Measurements from ENCODE around the gene BRINP2.

BRINP2 gene

GRCh38 chr1:177300431-177300830 lies 129.7 kb downstream of the BRINP2 start:
- TF ChIP-seq, protein P1, sequence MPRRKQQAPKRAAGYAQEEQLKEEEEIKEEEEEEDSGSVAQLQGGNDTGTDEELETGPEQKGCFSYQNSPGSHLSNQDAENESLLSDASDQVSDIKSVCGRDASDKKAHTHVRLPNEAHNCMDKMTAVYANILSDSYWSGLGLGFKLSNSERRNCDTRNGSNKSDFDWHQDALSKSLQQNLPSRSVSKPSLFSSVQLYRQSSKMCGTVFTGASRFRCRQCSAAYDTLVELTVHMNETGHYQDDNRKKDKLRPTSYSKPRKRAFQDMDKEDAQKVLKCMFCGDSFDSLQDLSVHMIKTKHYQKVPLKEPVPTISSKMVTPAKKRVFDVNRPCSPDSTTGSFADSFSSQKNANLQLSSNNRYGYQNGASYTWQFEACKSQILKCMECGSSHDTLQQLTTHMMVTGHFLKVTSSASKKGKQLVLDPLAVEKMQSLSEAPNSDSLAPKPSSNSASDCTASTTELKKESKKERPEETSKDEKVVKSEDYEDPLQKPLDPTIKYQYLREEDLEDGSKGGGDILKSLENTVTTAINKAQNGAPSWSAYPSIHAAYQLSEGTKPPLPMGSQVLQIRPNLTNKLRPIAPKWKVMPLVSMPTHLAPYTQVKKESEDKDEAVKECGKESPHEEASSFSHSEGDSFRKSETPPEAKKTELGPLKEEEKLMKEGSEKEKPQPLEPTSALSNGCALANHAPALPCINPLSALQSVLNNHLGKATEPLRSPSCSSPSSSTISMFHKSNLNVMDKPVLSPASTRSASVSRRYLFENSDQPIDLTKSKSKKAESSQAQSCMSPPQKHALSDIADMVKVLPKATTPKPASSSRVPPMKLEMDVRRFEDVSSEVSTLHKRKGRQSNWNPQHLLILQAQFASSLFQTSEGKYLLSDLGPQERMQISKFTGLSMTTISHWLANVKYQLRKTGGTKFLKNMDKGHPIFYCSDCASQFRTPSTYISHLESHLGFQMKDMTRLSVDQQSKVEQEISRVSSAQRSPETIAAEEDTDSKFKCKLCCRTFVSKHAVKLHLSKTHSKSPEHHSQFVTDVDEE (CRISPR knock-in tag; IDR thresholded peaks at IDR 0.05): no peak
- no peak for TF ChIP-seq SNAI2 (CRISPR knock-in tag; IDR thresholded peaks at IDR 0.05)
- no peak for TF ChIP-seq ZNF565 (CRISPR knock-in tag; conservative IDR thresholded peaks at IDR 0.05; ENCODE audit: low read depth)
- TF ChIP-seq, protein P2, sequence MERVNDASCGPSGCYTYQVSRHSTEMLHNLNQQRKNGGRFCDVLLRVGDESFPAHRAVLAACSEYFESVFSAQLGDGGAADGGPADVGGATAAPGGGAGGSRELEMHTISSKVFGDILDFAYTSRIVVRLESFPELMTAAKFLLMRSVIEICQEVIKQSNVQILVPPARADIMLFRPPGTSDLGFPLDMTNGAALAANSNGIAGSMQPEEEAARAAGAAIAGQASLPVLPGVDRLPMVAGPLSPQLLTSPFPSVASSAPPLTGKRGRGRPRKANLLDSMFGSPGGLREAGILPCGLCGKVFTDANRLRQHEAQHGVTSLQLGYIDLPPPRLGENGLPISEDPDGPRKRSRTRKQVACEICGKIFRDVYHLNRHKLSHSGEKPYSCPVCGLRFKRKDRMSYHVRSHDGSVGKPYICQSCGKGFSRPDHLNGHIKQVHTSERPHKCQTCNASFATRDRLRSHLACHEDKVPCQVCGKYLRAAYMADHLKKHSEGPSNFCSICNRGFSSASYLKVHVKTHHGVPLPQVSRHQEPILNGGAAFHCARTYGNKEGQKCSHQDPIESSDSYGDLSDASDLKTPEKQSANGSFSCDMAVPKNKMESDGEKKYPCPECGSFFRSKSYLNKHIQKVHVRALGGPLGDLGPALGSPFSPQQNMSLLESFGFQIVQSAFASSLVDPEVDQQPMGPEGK (CRISPR knock-in tag; IDR thresholded peaks at IDR 0.05; ENCODE audit: borderline replicate concordance): no peak
- TF ChIP-seq ZFP30 (CRISPR knock-in tag; IDR thresholded peaks at IDR 0.05): no peak
- no peak for TF ChIP-seq CREB5 (CRISPR knock-in tag; IDR thresholded peaks at IDR 0.05; ENCODE audit: low read depth)
- TF ChIP-seq ZC3H10 (CRISPR knock-in tag; IDR thresholded peaks at IDR 0.05): no peak
- TF ChIP-seq ZNF8 (CRISPR knock-in tag; IDR thresholded peaks at IDR 0.05): no peak
- TF ChIP-seq, protein P3, sequence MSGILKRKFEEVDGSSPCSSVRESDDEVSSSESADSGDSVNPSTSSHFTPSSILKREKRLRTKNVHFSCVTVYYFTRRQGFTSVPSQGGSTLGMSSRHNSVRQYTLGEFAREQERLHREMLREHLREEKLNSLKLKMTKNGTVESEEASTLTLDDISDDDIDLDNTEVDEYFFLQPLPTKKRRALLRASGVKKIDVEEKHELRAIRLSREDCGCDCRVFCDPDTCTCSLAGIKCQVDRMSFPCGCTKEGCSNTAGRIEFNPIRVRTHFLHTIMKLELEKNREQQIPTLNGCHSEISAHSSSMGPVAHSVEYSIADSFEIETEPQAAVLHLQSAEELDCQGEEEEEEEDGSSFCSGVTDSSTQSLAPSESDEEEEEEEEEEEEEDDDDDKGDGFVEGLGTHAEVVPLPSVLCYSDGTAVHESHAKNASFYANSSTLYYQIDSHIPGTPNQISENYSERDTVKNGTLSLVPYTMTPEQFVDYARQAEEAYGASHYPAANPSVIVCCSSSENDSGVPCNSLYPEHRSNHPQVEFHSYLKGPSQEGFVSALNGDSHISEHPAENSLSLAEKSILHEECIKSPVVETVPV (CRISPR knock-in tag; IDR thresholded peaks at IDR 0.05): no peak
- no peak for TF ChIP-seq CSDC2 (CRISPR knock-in tag; IDR thresholded peaks at IDR 0.05)
- no peak for TF ChIP-seq ISL1 (CRISPR knock-in tag; IDR thresholded peaks at IDR 0.05)
- TF ChIP-seq GLIS3 (CRISPR knock-in tag; IDR thresholded peaks at IDR 0.05): no peak
- no peak for TF ChIP-seq ARNTL (CRISPR knock-in tag; IDR thresholded peaks at IDR 0.05; ENCODE audit: borderline replicate concordance, low read depth)
- TF ChIP-seq BACH2 (CRISPR knock-in tag; IDR thresholded peaks at IDR 0.05; ENCODE audit: borderline replicate concordance): no peak
- TF ChIP-seq ESRRG (CRISPR knock-in tag; IDR thresholded peaks at IDR 0.05): no peak
- TF ChIP-seq TCF4 (CRISPR knock-in tag; IDR thresholded peaks at IDR 0.05; ENCODE audit: borderline replicate concordance): no peak
- TF ChIP-seq ZFP3 (CRISPR knock-in tag; IDR thresholded peaks at IDR 0.05): no peak
- ATAC-seq: no peak

DNA sequence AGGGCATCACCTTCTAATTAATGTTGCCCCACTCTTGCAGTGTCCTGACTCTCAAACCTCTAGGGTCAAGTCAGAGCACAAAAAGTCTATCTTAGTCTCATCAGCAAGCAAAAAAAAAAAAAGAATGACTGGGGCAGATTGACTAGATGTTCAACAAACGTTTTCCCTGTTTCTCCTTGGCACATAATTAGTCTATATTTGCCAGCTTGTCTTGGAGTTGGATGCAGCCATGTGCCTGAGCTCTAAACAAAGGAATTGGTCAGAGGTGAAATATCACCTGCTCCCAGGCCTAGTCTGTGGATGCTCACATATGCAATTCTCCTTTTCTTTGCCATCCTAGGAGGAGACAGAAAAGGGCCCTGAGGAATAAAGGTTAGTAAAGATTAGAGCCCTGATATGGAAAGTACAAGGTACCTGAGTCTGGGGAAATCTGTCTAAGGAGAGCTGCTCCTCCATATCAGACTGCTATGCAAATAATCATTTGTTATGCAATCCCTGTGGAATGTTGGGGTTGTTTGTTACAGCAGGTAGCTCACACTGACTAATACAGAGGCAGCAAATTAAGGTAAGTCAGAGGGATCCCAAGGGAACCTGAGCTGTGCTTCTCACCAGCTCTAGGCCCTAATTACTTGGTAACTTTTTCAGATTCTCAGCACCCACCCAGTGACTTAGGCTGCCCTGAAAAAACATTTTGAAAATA lies 130.8 kb downstream of the BRINP2 start:
- ATAC-seq: no peak
- TF ChIP-seq POU6F1 (CRISPR knock-in tag; IDR thresholded peaks at IDR 0.05; ENCODE audit: borderline replicate concordance, low read depth) (no peak), OSR1 (CRISPR knock-in tag; IDR thresholded peaks at IDR 0.05) (no peak), ZNF8 (CRISPR knock-in tag; IDR thresholded peaks at IDR 0.05) (no peak), CREB5 (CRISPR knock-in tag; IDR thresholded peaks at IDR 0.05; ENCODE audit: low read depth) (no peak), TCF4 (CRISPR knock-in tag; IDR thresholded peaks at IDR 0.05; ENCODE audit: borderline replicate concordance) (no peak), RARB (CRISPR knock-in tag; IDR thresholded peaks at IDR 0.05) (no peak), ARNTL (CRISPR knock-in tag; IDR thresholded peaks at IDR 0.05; ENCODE audit: borderline replicate concordance, low read depth) (no peak), ESRRG (CRISPR knock-in tag; IDR thresholded peaks at IDR 0.05) (no peak), ZC3H10 (CRISPR knock-in tag; IDR thresholded peaks at IDR 0.05) (no peak), ZFP30 (CRISPR knock-in tag; IDR thresholded peaks at IDR 0.05) (no peak), SNAI2 (CRISPR knock-in tag; IDR thresholded peaks at IDR 0.05) (no peak), ZNF565 (CRISPR knock-in tag; conservative IDR thresholded peaks at IDR 0.05; ENCODE audit: low read depth) (no peak), BACH2 (CRISPR knock-in tag; IDR thresholded peaks at IDR 0.05; ENCODE audit: borderline replicate concordance) (no peak)
- TF ChIP-seq, protein P1 (CRISPR knock-in tag; IDR thresholded peaks at IDR 0.05): no peak
- TF ChIP-seq, protein P2 (CRISPR knock-in tag; IDR thresholded peaks at IDR 0.05; ENCODE audit: borderline replicate concordance): no peak
